ENCODE data around the gene DRAP1. TPM values are rescaled to one million over a fixed set of nuclear protein-coding genes. Genes with fewer than 3 reads are reported as not detected.

DRAP1 gene
- total RNA-seq, 1 donor from 2014 or later = 169 TPM

DNA sequence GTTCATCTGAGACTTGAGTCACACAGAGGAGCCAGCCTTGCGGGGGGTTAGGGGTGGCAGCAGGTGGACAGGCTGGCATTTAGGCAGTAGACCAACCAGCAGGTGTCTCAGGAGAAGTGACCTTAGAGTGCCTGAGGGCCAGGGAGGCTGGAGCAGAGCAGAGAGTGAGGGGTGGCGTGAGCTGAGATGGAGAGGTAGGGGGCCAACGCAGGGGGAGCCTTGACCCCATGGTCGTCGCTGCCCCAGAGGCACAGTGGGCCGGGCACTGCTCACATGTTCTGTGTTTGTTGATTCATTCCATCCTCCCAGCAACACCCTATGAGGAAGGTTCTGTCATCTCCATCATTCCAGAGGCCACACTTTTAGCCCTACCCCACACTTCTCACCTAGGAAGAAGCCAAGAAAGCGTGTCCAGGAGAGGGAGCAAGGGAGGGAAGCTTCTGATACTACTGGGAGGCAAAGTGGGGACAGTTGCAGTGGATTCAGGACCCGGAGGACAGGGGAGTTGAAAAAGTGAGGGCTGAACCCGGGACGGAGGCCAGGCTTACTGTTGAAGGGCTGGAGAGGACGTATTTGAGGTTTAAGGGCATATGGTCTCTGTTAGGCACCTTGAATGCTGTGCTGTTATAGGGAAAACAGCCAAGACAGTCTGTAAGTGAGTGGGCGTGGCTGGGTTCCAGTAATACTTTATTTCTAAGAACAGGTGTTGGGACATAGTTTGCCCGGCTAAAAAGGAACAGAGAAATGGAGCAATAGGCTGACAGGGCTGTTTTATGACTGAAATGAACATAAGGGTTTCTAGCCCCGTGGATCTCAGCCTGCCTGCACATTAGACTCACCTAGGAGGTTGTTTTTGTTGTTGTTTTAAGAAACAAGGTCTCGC, 49.6 kb downstream of the DRAP1 start:
- H3K27me3 ChIP-seq (ENCODE audit: insufficient read depth, low read length) = no peaks in the 10 kb centered on the region
- no peak overlapping the region for H3K4me3 Mint-ChIP-seq (ENCODE audit: unreplicated experiment)
- H3K9me3 ChIP-seq (ENCODE audit: insufficient read depth, low read depth, low read length) = no peaks in the 10 kb centered on the region
- H3K79me2 ChIP-seq (ENCODE audit: insufficient read depth, low read length) = peaks cover 20% of the 10 kb centered on the region
- H3K36me3 ChIP-seq (ENCODE audit: insufficient read depth, low read length) = peaks cover 39% of the 10 kb centered on the region
- peaks cover 18% of the 10 kb centered on the region for H3K36me3 Mint-ChIP-seq (ENCODE audit: low read depth, unreplicated experiment)
- no peak overlapping the region for H3K4me2 ChIP-seq (ENCODE audit: low read length)
- H3K4me1 Mint-ChIP-seq (ENCODE audit: low read depth, unreplicated experiment) = peaks cover 2% of the 10 kb centered on the region
- no peak overlapping the region for H3K27ac ChIP-seq (ENCODE audit: low read depth, low read length)
- H4K20me1 ChIP-seq (ENCODE audit: insufficient read depth, low read length) = peaks cover 31% of the 10 kb centered on the region
- no peak overlapping the region for H3K27ac Mint-ChIP-seq (ENCODE audit: unreplicated experiment)
- TF ChIP-seq, protein P1, sequence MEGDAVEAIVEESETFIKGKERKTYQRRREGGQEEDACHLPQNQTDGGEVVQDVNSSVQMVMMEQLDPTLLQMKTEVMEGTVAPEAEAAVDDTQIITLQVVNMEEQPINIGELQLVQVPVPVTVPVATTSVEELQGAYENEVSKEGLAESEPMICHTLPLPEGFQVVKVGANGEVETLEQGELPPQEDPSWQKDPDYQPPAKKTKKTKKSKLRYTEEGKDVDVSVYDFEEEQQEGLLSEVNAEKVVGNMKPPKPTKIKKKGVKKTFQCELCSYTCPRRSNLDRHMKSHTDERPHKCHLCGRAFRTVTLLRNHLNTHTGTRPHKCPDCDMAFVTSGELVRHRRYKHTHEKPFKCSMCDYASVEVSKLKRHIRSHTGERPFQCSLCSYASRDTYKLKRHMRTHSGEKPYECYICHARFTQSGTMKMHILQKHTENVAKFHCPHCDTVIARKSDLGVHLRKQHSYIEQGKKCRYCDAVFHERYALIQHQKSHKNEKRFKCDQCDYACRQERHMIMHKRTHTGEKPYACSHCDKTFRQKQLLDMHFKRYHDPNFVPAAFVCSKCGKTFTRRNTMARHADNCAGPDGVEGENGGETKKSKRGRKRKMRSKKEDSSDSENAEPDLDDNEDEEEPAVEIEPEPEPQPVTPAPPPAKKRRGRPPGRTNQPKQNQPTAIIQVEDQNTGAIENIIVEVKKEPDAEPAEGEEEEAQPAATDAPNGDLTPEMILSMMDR (IDR thresholded peaks at IDR 0.05; ENCODE audit: insufficient read depth, low read depth, low read length) = no peak
- no peak for TF ChIP-seq EZH2 (IDR thresholded peaks at IDR 0.05; ENCODE audit: insufficient read depth, low read length)
- no peak overlapping the region for H3K9ac ChIP-seq (ENCODE audit: low read length)
- no peak for FAIRE-seq
- H3K4me3 ChIP-seq (ENCODE audit: insufficient read depth, low read depth, low read length) = no peak overlapping the region
- H3K27me3 Mint-ChIP-seq (ENCODE audit: low read depth, unreplicated experiment) = no peaks in the 10 kb centered on the region
- no peaks in the 10 kb centered on the region for H3K4me1 ChIP-seq (ENCODE audit: insufficient read depth, low read length)
- H2AFZ ChIP-seq (ENCODE audit: low read depth, low read length) = no peak overlapping the region
- H3K9me3 Mint-ChIP-seq (ENCODE audit: unreplicated experiment) = no peaks in the 10 kb centered on the region
- DNase-seq (ENCODE audit: low read depth) = no peak

Other genes starting within 250 kb of the DRAP1 start
- 26.8 and 31.4 TPM in 2 replicates for gene KAT5, start 207.2 kb upstream of the DRAP1 start, total RNA-seq
- 24.7 and 25.0 TPM in 2 replicates for gene RNASEH2C, start 198.6 kb upstream of the DRAP1 start, total RNA-seq
- gene AP5B1, start 138.4 kb upstream of the DRAP1 start, total RNA-seq = 10.4 and 10.9 TPM in 2 replicates
- gene OVOL1, start 132.4 kb upstream of the DRAP1 start, total RNA-seq = 0.22 and 1.0 TPM in 2 replicates
- 1.2 and 1.5 TPM in 2 replicates for gene SNX32, start 85.5 kb upstream of the DRAP1 start, total RNA-seq
- gene CFL1, start 61.2 kb upstream of the DRAP1 start, total RNA-seq = 1,793 and 1,931 TPM in 2 replicates
- gene MUS81, start 59.0 kb upstream of the DRAP1 start, total RNA-seq = 59.9 and 64.3 TPM in 2 replicates
- 97.3 and 119 TPM in 2 replicates for gene EFEMP2, start 46.6 kb upstream of the DRAP1 start, total RNA-seq
- gene CTSW, start 39.6 kb upstream of the DRAP1 start, total RNA-seq = not detected in 2 replicates
- gene FIBP, start 31.0 kb upstream of the DRAP1 start, total RNA-seq = 67.4 and 68.7 TPM in 2 replicates
- 29.9 and 31.4 TPM in 2 replicates for gene CCDC85B, start 28.8 kb upstream of the DRAP1 start, total RNA-seq
- gene FOSL1, start 19.0 kb upstream of the DRAP1 start, total RNA-seq = 24.5 and 37.9 TPM in 2 replicates
- 34.6 and 35.3 TPM in 2 replicates for gene C11orf68, start 364 bp upstream of the DRAP1 start, total RNA-seq
- gene TSGA10IP, start 26.1 kb downstream of the DRAP1 start, total RNA-seq = not detected in 2 replicates
- gene SART1, start 42.3 kb downstream of the DRAP1 start, total RNA-seq = 36.3 and 36.5 TPM in 2 replicates
- 35.9 and 42.7 TPM in 2 replicates for gene EIF1AD, start 82.7 kb downstream of the DRAP1 start, total RNA-seq
- 158 and 180 TPM in 2 replicates for gene BANF1, start 83.1 kb downstream of the DRAP1 start, total RNA-seq
- gene CST6, start 92.6 kb downstream of the DRAP1 start, total RNA-seq = not detected in 2 replicates
- 0.45 TPM in 1 of 2 replicates, not detected in the other for gene CATSPER1, start 107.1 kb downstream of the DRAP1 start, total RNA-seq
- gene GAL3ST3, start 129.7 kb downstream of the DRAP1 start, total RNA-seq = 0.46 and 0.61 TPM in 2 replicates
- 169 and 170 TPM in 2 replicates for gene SF3B2, start 132.9 kb downstream of the DRAP1 start, total RNA-seq
- gene PACS1, start 150.8 kb downstream of the DRAP1 start, total RNA-seq = 86.0 and 86.9 TPM in 2 replicates